OCI-M2 (cell line): Measurements from ENCODE around the gene L3MBTL1.

Experiments
- DNase-seq: peaks from one replicate; lab custom pipeline; 2025; ENCODE audit not compliant: unreplicated experiment; lab: John Stamatoyannopoulos, UW

The L3MBTL1 gene

DNA sequence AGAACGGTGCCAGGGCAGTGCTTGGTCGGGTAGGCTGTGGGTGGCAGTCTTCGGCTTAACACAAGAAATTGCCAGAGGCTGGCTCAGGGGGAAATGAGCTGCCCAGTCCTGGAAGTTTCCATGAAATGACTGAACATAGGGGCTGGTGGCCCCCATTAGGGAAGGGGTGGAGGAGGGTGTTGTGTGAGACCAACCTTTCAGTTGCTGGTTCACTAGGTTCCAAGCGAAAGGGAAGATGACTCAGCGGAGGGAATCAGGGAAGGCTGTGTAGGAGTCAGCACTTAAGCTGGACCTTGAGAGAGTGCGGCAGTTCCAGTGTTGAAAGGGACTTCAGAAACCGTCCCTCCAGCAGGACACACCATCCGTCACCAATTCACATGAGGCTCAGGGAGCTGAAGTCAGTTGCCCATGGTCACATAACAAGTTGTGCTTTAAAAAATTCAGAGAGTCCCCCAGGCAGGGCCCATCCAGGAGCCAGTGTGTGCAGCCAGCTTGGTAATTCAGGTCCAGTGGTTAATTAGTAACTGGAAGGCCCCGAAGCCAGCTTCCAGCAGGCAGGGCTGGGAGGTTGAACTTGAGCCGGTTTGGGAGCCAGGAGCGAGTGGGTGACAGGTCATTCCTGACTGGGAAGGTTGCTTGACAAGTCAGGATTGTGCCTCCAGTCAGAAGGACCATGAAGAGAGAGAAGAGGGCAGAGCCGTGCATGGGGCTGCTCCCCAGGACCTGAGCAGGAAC, 51.1 kb downstream of the L3MBTL1 start, which contains the start of gene SGK2:
SGK2 (plus strand) TSS at position 616 of the 735 bp plus-strand sequence. CDS start 7,469 bp downstream, outside the sequence.
- no peak for DNase-seq

DNA sequence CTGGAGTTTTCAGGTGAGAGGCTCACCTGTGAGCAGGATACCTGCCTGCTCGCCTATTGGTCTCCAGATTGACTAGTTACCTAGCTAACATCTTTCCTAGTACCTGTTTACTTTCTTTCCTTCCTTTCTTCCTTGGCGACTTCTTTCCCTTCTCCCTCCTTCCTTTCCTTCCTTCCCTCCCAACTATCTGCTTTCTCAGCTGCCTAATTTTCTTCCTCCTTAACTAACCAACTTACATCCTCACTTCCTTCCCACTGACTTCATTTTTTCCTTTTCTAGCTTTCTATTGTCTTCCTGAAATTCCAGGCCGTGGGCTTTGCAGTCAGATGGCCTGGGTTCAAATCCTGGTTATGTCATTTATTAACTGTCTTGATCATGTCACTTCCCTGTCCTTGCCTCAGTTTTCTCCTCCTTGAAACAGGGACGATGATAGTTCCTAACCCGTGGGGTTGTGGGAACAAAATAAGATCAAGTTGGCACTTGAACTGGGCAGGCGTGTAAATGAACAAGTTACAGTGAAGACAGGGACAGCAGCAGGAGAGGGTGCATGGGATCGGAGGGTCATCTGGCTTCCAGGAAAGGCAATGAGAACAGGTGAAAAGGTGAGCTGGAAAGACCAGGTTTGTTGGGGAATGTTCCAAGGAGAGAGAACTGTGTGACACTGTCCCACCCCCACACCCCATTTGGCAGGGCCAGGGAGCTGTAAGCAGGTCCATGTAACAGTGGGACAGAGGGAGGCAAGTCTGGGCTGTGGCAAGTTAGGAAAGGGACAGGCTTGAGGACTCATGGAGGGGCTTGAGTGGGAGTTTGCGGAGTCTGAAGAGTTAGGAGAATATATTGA, 51.9 kb downstream of the L3MBTL1 start:
- no peak for DNase-seq

GRCh38 chr20:43560974-43561373, 53.5 kb downstream of the L3MBTL1 start:
- no peak for DNase-seq

DNA sequence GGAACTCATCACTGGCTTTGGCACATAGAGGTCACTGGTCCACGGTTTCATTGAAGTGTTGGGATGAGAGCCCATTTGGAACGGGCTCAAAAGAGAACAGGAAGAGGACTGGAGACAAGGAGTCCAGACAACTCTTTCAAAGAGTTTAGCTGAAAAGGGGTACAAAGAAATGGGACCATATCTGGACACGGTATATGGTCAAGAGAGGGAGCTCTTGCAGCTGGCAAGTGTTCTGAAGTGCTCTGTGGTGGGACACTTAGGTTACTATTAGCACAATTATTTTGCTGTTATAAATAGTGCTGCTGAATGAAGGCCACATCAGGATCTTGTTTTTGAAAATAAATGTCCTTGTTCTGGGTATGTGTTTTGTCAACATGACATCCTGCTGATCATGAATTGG, 55.9 kb downstream of the L3MBTL1 start:
- no peak for DNase-seq

DNA sequence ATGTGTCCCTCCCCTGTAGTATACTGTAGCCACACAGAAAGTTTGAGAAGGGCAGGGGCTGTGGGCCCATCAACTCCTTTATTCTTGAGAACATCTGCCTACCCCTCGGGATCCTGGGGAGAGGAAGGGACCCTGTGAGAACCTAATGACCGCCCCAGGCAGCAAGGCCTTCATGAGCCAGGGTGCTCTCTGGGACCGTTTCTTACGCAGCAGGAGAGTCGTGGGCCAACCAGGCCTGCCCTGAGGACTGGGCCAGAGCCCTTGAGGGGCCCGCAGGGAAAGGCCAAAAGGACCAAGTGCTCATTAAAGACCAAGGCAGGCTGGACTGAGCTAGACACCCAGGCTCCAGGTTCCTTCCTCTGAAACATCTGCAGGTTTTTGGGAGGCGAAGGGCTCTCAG, 56.5 kb downstream of the L3MBTL1 start:
- DNase-seq: no peak

DNA sequence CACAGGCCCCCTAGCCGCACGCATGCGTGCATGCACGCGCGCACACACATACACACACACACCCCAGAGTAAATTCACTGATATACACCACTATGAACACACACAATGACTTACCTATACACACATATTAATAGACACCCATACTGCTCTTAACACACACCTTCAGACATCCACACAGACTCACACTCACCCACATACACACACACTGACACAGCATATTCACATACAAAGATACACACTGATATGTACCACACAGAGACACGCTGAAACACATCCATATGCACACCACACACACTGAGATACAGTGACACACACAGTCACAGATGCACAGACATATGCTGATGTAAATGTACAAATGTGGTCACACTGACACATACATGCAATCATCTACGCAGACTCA, 57.0 kb downstream of the L3MBTL1 start:
- no peak for DNase-seq

GRCh38 chr20:43564993-43565757, 57.7 kb downstream of the L3MBTL1 start:
- no peak for DNase-seq

- no peak for DNase-seq
These were observed 58.2 kb downstream of the L3MBTL1 start for GRCh38 chr20:43565758-43566104.

DNA sequence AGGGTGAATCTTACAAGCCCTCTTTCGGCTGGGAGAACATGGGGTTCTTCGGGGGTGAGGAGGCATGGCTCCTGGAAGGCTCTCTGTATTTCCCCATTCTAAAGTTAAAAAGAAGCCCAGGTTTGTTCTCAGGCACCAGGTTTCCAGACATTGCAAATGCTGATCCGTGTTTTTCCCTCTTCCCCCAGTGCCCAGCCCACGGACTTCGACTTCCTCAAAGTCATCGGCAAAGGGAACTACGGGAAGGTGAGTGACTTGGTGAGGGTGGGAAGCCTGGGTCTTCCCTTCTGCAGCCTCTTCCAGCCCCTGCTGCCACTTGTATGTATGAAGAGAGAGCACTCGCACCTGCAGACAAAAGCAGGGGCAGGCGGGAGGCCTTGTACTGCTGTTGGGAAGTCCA, 60.0 kb downstream of the L3MBTL1 start:
- no peak for DNase-seq

DNA sequence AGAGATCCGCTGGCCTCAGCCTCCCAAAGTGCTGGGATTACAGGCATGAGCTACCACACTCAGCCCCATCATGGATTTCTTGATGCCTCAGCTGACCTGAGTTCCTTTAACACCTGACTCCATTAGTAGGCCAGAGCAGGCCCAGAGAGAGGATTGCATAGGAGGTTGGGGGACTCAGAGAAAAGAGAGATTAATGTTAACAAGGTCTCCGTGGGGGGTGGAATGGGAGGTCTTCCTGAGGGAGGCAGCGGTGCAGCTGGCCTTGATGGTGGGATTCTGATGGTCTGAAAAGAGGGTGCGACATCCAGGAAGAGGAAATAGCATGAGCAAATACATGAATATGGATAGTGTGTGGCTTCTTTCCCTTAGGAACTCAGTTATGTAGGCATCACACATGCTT, 61.2 kb downstream of the L3MBTL1 start:
- no peak for DNase-seq

GRCh38 chr20:43569282-43569681, 61.8 kb downstream of the L3MBTL1 start:
- DNase-seq: no peak

DNA sequence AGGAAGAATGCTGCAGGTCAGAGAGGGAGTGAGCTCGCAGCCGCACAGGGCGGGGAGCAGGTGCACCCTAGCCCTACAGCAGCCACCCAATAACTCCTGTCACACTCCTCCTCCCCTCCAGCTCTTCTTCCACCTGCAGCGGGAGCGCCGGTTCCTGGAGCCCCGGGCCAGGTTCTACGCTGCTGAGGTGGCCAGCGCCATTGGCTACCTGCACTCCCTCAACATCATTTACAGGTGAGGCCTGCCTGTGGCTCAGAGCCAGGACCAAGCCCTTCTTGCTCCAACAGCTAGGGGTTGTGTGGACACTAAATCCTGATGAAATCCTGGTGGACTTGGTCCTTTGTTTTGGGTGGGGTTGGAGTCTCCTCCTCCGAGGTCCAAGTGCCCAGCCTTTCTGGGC, 63.0 kb downstream of the L3MBTL1 start:
- DNase-seq: no peak

DNA sequence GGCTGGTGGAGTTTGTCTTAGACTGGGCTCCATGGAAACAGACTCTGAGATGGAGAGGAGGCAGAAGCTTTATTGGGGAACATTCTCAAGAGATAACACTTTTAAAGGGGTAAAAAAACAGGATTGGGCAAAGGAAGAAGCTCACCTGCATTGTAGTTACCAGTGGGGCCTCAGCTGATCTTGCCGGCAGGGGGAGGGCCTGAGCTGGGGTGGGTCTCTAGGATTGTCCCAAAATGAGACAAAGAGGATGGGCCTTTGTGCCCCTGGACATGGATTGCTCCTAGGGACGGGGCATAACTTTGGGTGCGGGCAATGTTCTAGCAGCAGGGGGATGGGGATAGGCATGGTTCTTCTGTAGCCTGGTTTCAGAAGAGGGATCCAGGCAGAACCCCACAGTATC, 63.8 kb downstream of the L3MBTL1 start:
- no peak for DNase-seq

DNA sequence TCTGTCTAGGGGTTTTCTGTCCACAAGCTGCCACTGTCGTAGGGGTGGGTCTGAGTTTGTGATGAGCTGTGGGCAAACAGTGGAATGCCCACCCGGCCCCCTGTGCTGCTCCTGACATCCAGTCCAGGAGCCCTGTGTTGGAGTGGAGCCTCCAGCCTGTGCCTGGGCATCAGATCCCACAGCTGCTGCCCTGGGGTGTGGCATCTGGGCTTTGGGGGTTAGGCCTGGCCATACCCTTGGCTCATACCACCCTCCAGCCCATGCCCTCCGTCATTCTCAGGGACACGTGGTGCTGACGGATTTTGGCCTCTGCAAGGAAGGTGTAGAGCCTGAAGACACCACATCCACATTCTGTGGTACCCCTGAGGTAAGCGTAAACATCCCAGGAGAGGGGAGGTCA, 64.3 kb downstream of the L3MBTL1 start:
- no peak for DNase-seq

- DNase-seq: no peak
These were observed 65.4 kb downstream of the L3MBTL1 start for GRCh38 chr20:43572891-43573290.

GRCh38 chr20:43576108-43576507, 68.6 kb downstream of the L3MBTL1 start:
- no peak for DNase-seq

- DNase-seq: peak; percentile 42
These were observed 72.6 kb downstream of the L3MBTL1 start for GRCh38 chr20:43579861-43580793.

DNA sequence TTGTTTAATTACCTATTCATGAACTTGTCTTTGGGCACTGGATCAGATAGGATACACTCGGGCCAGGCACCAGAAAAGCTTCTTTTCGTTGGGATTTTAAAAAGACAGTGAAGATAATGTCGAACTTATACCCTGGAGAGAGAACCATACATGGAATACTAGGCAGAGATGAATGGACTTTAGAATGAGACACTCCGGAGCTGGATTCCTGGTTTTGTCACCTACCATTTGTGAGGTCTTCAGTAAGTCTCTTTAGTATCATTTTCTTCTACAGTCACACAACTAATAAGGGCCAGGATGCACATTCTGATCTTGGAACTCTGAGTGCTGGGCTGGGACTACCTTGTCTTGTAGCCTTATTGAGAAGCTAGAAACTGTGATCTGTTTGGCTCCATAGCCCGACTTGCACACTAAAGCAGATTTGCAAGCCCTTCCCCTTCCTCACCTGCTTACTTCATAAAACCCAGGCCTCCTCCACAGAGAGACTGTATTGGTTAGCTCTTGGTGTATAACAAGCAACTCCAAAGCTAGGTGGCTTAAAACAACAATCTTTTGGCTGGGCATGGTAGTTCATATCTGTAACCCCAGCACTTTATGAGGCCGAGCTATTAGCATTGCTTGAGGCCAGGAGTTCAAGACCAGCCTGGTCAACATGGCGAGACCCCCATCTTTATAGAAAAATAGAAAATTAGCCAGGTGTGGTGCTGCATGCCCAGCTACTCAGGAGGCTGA, 75.8 kb downstream of the L3MBTL1 start:
- DNase-seq: no peak

- no peak for DNase-seq
These were observed 76.5 kb downstream of the L3MBTL1 start for GRCh38 chr20:43583982-43584432.
